AG04450 (cell line): ENCODE data around the gene ADAMTSL2. TPM values are rescaled to one million over a fixed set of nuclear protein-coding genes. Genes with fewer than 3 reads are reported as not detected.

ENCODE experiments used
- CTCF ChIA-PET: fragments of 300-600, 350-600 bp; formaldehyde crosslinking; extraction: SDS; loops from one replicate; lab custom pipeline; 2022; ENCODE audit warnings: antibody characterized with exemption, inconsistent platforms; lab: Charles Lee
- POLR2A ChIA-PET: fragments of 350-600 bp; formaldehyde crosslinking; extraction: SDS; loops from one replicate; lab custom pipeline; 2021; ENCODE audit warnings: antibody characterized with exemption, inconsistent platforms; lab: Yijun Ruan, JAX
- DNase-seq: peaks from one replicate; pipeline ENCODE4 v3.0.0-alpha.2; 2011; ENCODE audit warnings: low read depth, low spot score
- H3K27ac ChIP-seq: one replicate; pipeline ENCODE4 v1.5.1; 2012; ENCODE audit warnings: low read depth, low read length, control low read depth
- H3K27me3 ChIP-seq: one replicate; pipeline ENCODE4 v1.6.0; 2012; ENCODE audit warnings: low read length; ENCODE audit not compliant: control insufficient read depth, insufficient read depth
- H3K4me3 ChIP-seq: 2 replicates; pipeline ENCODE4 v1.5.1; 2011; ENCODE audit warnings: mild to moderate bottlenecking, low read depth, low read length, control low read depth
- H3K9me3 ChIP-seq: 2 replicates; pipeline ENCODE4 v1.5.1; 2012; ENCODE audit warnings: low read length; ENCODE audit not compliant: control insufficient read depth, insufficient read depth
- polyA plus RNA-seq: library from polyadenylated mRNA; depleted of rRNA; stranded (reverse); fragments of >200 nt; gene quantifications from 2 replicates; pipeline ENCODE4 v1.2.3, GENCODE V29; 2011
- TF ChIP-seq, protein P1 (sequence below): IDR thresholded peaks from 2 replicates; pipeline ENCODE4 v1.5.1; 2011; ENCODE audit warnings: low read depth, low read length, control low read depth, inconsistent platforms

Gene ADAMTSL2
- polyA plus RNA-seq, 1 experiment = not detected

DNA sequence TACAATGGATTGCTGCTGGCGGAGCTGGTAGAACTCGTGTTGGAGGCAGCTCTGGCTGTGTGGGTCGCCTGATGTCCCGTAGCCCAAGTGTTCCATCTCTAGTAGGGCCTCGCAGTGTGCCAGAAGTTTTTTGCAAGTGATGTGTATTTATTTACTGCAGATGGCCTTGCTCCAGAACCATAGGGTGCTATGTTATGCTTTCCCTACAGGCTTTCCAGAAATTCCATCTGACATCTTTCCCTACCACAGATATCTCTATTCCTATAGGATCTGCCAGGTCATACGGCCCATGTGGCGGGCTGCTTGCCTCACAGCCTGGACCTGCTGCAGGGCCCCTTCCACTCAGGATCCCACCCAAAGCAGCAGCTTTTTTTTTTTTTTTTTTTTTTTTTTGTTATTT, 16.9 kb downstream of the ADAMTSL2 start:
- CTCF ChIA-PET = no interaction called here
- DNase-seq = no peak
- POLR2A ChIA-PET = interaction anchor here (0.6 to 0.7 kb wide), 2 partner anchors 46 to 624 kb away, joined by 6 to 8 read pairs; no protein-coding TSS in a partner anchor
- Histone ChIP-seq H3K27ac (no peak overlapping the region), H3K9me3 (no peaks in the 10 kb centered on the region; the same call in 1 of the 2 replicates), H3K4me3 (no peak overlapping the region), H3K27me3 (peaks cover 34% of the 10 kb centered on the region)
- TF ChIP-seq, protein P1, sequence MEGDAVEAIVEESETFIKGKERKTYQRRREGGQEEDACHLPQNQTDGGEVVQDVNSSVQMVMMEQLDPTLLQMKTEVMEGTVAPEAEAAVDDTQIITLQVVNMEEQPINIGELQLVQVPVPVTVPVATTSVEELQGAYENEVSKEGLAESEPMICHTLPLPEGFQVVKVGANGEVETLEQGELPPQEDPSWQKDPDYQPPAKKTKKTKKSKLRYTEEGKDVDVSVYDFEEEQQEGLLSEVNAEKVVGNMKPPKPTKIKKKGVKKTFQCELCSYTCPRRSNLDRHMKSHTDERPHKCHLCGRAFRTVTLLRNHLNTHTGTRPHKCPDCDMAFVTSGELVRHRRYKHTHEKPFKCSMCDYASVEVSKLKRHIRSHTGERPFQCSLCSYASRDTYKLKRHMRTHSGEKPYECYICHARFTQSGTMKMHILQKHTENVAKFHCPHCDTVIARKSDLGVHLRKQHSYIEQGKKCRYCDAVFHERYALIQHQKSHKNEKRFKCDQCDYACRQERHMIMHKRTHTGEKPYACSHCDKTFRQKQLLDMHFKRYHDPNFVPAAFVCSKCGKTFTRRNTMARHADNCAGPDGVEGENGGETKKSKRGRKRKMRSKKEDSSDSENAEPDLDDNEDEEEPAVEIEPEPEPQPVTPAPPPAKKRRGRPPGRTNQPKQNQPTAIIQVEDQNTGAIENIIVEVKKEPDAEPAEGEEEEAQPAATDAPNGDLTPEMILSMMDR = no peak

DNA sequence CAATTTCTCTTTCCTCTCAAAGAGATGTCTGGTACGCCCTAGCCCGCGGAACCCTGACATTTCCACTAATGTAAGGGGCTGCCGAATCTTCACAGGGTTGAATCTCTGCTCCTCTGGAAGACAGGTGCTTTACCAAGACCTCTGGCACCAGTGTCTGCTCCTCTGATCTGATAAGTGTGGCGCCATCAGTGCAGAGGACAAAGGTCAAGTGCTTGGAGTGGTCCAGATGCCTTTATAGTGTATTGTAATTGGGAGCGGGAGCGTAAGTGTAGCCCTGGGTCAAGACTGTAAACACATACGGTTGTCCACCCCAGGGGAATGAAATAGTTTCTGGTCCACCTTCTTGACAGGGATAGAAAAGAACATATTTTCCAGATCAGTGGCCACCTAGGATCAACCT, 17.7 kb downstream of the ADAMTSL2 start:
- H3K9me3 ChIP-seq = no peaks in the 10 kb centered on the region; the same call in 1 of the 2 replicates
- peaks cover 26% of the 10 kb centered on the region for H3K27me3 ChIP-seq
- no peak for DNase-seq
- ChIA-PET POLR2A (interaction anchor here (0.6 to 0.7 kb wide), 2 partner anchors 47 to 623 kb away, joined by 6 to 8 read pairs; no protein-coding TSS in a partner anchor), CTCF (no interaction called here)
- no peak overlapping the region for H3K27ac ChIP-seq
- TF ChIP-seq, protein P1 = no peak
- no peak overlapping the region for H3K4me3 ChIP-seq

DNA sequence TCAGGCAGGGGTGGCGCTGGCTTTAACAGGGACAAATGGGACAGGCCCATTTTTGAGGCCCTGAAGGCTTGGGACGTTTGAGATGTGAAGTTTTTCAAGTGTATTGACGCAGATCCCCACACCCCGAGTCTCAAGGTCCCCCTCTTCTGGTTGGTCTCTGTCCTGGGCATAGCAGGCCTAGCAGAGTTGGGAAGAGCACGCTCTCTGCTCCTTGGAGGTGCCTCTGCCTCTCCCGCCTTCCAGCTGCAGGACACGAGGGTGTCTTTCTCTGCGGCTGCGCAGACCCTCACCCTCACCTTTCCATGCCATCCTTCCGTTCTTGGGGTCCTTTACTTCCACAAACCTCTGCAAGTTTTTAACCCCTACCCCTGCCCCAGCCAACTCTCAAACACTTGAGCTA, 18.6 kb downstream of the ADAMTSL2 start:
- no peak overlapping the region for H3K4me3 ChIP-seq
- no peaks in the 10 kb centered on the region; the same call in 1 of the 2 replicates for H3K9me3 ChIP-seq
- H3K27me3 ChIP-seq = peaks cover 24% of the 10 kb centered on the region
- ChIA-PET POLR2A (no interaction called here), CTCF (no interaction called here)
- no peak overlapping the region for H3K27ac ChIP-seq
- TF ChIP-seq, protein P1 = no peak
- no peak for DNase-seq

DNA sequence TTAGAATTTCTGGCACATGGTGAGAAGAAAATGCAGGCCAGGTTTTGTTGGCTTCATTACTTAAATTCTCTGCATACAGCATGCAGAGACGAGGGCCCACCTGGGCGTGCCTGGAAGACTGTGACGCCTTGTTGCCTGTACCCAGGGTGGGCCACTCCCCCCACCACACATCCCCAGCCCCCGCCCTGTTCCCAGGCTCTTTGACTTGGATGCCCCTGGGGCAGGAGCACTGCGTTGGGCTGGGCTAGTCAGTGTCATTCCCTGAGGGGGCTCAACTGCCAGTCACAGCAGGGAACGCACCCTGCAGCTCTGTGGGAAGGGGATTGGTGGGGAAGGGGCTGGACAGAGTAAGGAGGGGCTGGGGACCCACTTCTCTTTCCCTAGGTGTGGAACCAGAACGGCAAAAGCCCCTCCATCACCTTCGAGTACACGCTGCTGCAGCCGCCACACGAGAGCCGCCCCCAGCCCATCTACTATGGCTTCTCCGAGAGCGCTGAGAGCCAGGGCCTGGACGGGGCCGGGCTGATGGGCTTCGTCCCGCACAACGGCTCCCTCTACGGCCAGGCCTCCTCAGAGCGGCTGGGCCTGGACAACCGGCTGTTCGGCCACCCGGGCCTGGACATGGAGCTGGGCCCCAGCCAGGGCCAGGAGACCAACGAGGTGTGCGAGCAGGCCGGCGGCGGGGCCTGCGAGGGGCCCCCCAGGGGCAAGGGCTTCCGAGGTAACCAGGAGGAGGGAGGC, 19.6 kb downstream of the ADAMTSL2 start:
- Histone ChIP-seq H3K9me3 (no peaks in the 10 kb centered on the region; the same call in 1 of the 2 replicates), H3K4me3 (no peak overlapping the region), H3K27me3 (peaks cover 24% of the 10 kb centered on the region), H3K27ac (no peak overlapping the region)
- POLR2A ChIA-PET = no interaction called here
- DNase-seq = no peak
- CTCF ChIA-PET = no interaction called here
- TF ChIP-seq, protein P1 = no peak

DNA sequence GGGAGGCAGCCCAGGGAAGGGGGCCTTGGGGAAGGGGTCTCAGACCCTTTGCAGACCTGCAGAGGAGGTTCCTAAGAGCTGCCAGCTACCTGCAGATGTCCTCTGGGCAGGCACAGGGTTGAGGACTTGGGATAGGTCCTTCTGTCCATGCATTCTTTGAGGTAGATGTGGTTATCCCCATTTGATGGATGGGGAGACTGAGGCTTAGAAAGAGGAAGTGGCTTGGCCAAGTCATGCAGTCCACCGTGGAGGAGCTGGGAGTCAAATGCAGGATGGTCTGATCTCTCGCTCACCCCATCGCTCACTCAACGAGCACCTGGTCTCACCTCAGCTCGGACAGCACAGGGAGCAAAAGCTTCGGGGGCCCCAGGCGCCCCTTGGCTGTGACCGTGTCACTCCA, 20.2 kb downstream of the ADAMTSL2 start:
- H3K27me3 ChIP-seq = peaks cover 21% of the 10 kb centered on the region
- H3K9me3 ChIP-seq = no peaks in the 10 kb centered on the region; the same call in 1 of the 2 replicates
- no peak for DNase-seq
- ChIA-PET POLR2A (no interaction called here), CTCF (no interaction called here)
- H3K27ac ChIP-seq = no peak overlapping the region
- TF ChIP-seq, protein P1 = no peak
- no peak overlapping the region for H3K4me3 ChIP-seq
